ENCODE data around the gene KPNA1.

The KPNA1 gene

GRCh38 chr3:122410639-122411038, 104.1 kb downstream of the KPNA1 start:
- DNase-seq = no peak

- no peak for DNase-seq
Measured at GRCh38 chr3:122410111-122410510, 104.6 kb downstream of the KPNA1 start.

GRCh38 chr3:122409446-122409845, 105.3 kb downstream of the KPNA1 start:
- no peak for DNase-seq

GRCh38 chr3:122407946-122408345, 106.8 kb downstream of the KPNA1 start:
- DNase-seq = no peak

GRCh38 chr3:122406198-122406597, 108.5 kb downstream of the KPNA1 start:
- peak; percentile 36 for DNase-seq

- no peak for DNase-seq
Measured at GRCh38 chr3:122405015-122405414, 109.7 kb downstream of the KPNA1 start.

GRCh38 chr3:122403489-122403888, 111.2 kb downstream of the KPNA1 start:
- DNase-seq = no peak

GRCh38 chr3:122398920-122399319, 115.8 kb downstream of the KPNA1 start:
- DNase-seq = no peak

- no peak for DNase-seq
Measured at GRCh38 chr3:122397201-122397600, 117.5 kb downstream of the KPNA1 start.

- no peak for DNase-seq
Measured at GRCh38 chr3:122396511-122396910, 118.2 kb downstream of the KPNA1 start.

- no peak for DNase-seq
Measured at GRCh38 chr3:122395582-122395981, 119.2 kb downstream of the KPNA1 start.

- no peak for DNase-seq
Measured at GRCh38 chr3:122394173-122394572, 120.6 kb downstream of the KPNA1 start.

GRCh38 chr3:122392868-122393844, 121.6 kb downstream of the KPNA1 start:
- no peak for DNase-seq

- no peak for DNase-seq
Measured at GRCh38 chr3:122391681-122392446, 122.9 kb downstream of the KPNA1 start.

GRCh38 chr3:122390665-122391064, 124.1 kb downstream of the KPNA1 start:
- no peak for DNase-seq

GRCh38 chr3:122389892-122390291, 124.8 kb downstream of the KPNA1 start:
- no peak for DNase-seq

- DNase-seq = no peak
Measured at GRCh38 chr3:122389197-122389596, 125.5 kb downstream of the KPNA1 start.

GRCh38 chr3:122387709-122388108, 127.0 kb downstream of the KPNA1 start:
- DNase-seq = no peak

GRCh38 chr3:122383771-122384697, 130.7 kb downstream of the KPNA1 start, which contains the start of gene FAM162A:
Gene FAM162A, plus strand, starts transcription at chr3:122384182. Its CDS starts 84 bp downstream, at chr3:122384266.
- peak; percentile 95 for DNase-seq

GRCh38 chr3:122382888-122383666, 131.7 kb downstream of the KPNA1 start, which contains the start of gene MIX23:
Gene MIX23, minus strand, starts transcription at chr3:122383231. Its CDS starts 7 bp downstream, at chr3:122383224.
- DNase-seq = peak; percentile 90

GRCh38 chr3:122377975-122378374, 136.8 kb downstream of the KPNA1 start:
- DNase-seq = no peak

GRCh38 chr3:122374034-122374433, 140.7 kb downstream of the KPNA1 start:
- no peak for DNase-seq

All from stimulated activated CD8-positive, alpha-beta memory T cell treated with anti-CD3 and anti-CD28 coated beads, Interleukin-4, amount 100 ng/mL, for 48 hours (primary cell).